Transverse colon (tissue), 4 donors: ENCODE results near the gene TMEM31. TPM values are rescaled to one million over a fixed set of nuclear protein-coding genes. Genes with fewer than 3 reads are reported as not detected.

ENCODE experiments used
- DNase-seq: peaks from one replicate; pipeline ENCODE4 v3.0.0-alpha.2; 2019
- H3K27ac ChIP-seq, 4 donors: fragments of 200-600 bp; sonication (generic); 2 replicates each; pipeline ENCODE4 v1.5.1; 2016 to 2018; ENCODE audit warnings: inconsistent platforms in 4 of 4
- H3K27me3 ChIP-seq: fragments of 200-600 bp; sonication (generic); 2 replicates; pipeline ENCODE4 v1.5.1; 2017; ENCODE audit warnings: inconsistent platforms
- H3K36me3 ChIP-seq, 4 donors: fragments of 200-600 bp; sonication (generic); 2 replicates each; pipeline ENCODE4 v1.5.1; 2017 to 2019; ENCODE audit warnings: inconsistent platforms in 4 of 4
- H3K4me1 ChIP-seq, 4 donors: fragments of 200-600 bp; sonication (generic); 2 replicates each; pipeline ENCODE4 v1.5.1; 2017 to 2020; ENCODE audit warnings: inconsistent platforms in 4 of 4
- H3K4me3 ChIP-seq, 4 donors: fragments of 200-600 bp; sonication (generic); 1 replicate in 1 of 4; 2 replicates in 3 of 4; pipeline versions ENCODE4 v1.5.1 to v1.6.1; 2017 to 2019; ENCODE audit warnings: inconsistent platforms in 4 of 4
- H3K9me3 ChIP-seq, 2 donors: fragments of 200-600 bp; sonication (generic); 2 replicates each; pipeline ENCODE4 v1.5.1; 2017 to 2019; ENCODE audit warnings: inconsistent platforms in 2 of 2
- CTCF ChIP-seq, 5 experiments: fragments of 200-600 bp in 3 of 5; fragments of 450-650 bp in 2 of 5; sonication (generic) in 3 of 5; IDR thresholded peaks; 1 replicate in 2 of 5; 2 replicates in 3 of 5; pipeline ENCODE4 v1.5.1; 2016 to 2017; ENCODE audit warnings: antibody characterized with exemption in 5 of 5, inconsistent platforms in 3 of 5, mild to moderate bottlenecking in 2 of 5, moderate library complexity in 1 of 5
- EP300 ChIP-seq: sonication (generic); formaldehyde crosslinking; IDR thresholded peaks from one replicate; pipeline ENCODE4 v1.6.1; 2017; ENCODE audit warnings: antibody characterized with exemption, low read depth
- POLR2A ChIP-seq: fragments of 450-650 bp; IDR thresholded peaks from one replicate; pipeline ENCODE4 v1.6.1; 2016; ENCODE audit warnings: antibody characterized with exemption, mild to moderate bottlenecking, moderate library complexity
- POLR2AphosphoS5 ChIP-seq, 3 donors: sonication (generic); formaldehyde crosslinking; IDR thresholded peaks; one replicate each; pipeline ENCODE4 v1.6.1; 2016; ENCODE audit warnings: antibody characterized with exemption in 3 of 3
- WGBS, 2 donors: methylation state at CpG; one replicate each; pipeline ENCODE4 v1.1.5; 2018; ENCODE audit warnings: low coverage in 1 of 2; 5-methylcytosine and 5-hydroxymethylcytosine counted together
- in situ Hi-C, 4 donors: fragments of 200-750 bp; cut with MboI; loops; one replicate each; pipeline versions ENCODE4 v1.15.0 to v1.15.1; 2017; ENCODE audit warnings: low sequenced_read_pairs in 3 of 4, low pct_ligation_motif_present in 1 of 4, low pct_unique_long_range_greater_than_20kb in 1 of 4
- intact Hi-C: fragments of 100-400 bp; cut with DNase I; formaldehyde crosslinking; loops from one replicate; pipeline ENCODE4 v1.15.1; 2023; ENCODE audit warnings: low total_unique reads
- total RNA-seq, 4 donors: library from RNA; depleted of rRNA; stranded (reverse); fragments of >200 nt; gene quantifications; one replicate each; pipeline ENCODE4 v1.1.0, GENCODE V29; 2016

Gene TMEM31
- total RNA-seq, 4 donors from 2014 or later, result not detected

- DNase-seq, result no peak
- intact Hi-C loops (no loop called here), in situ Hi-C loops (no loop called here)
- no peak overlapping the region for H3K27ac ChIP-seq
- no peaks in the 10 kb centered on the region for H3K9me3 ChIP-seq
- H3K4me3 ChIP-seq, result no peak overlapping the region
- H3K36me3 ChIP-seq, result no peaks in the 10 kb centered on the region
- no peaks in the 10 kb centered on the region for H3K27me3 ChIP-seq
- TF ChIP-seq CTCF (IDR thresholded peaks at IDR 0.05) (no peak), POLR2AphosphoS5 (IDR thresholded peaks at IDR 0.05) (no peak), EP300 (no peak), POLR2A (no peak)
- no peaks in the 10 kb centered on the region for H3K4me1 ChIP-seq
- 75% methylated on average over 3 of the region's 3 CpGs; no CpG with 5 or more reads in 1 of the 2 donors for WGBS, 2 donors
Observed at GRCh38 chrX:103730147-103730795, 19.6 kb downstream of the TMEM31 start.

- TF ChIP-seq EP300 (no peak), POLR2A (no peak), POLR2AphosphoS5 (IDR thresholded peaks at IDR 0.05) (no peak), CTCF (IDR thresholded peaks at IDR 0.05) (no peak)
- in situ Hi-C loops, result no loop called here
- Histone ChIP-seq H3K36me3 (no peaks in the 10 kb centered on the region), H3K27ac (no peak overlapping the region), H3K4me1 (no peaks in the 10 kb centered on the region), H3K27me3 (no peaks in the 10 kb centered on the region), H3K4me3 (no peak overlapping the region), H3K9me3 (no peaks in the 10 kb centered on the region)
- DNase-seq, result no peak
- intact Hi-C loops, result no loop called here
- 59% methylated on average over 8 of the region's 8 CpGs; no CpG with 5 or more reads in 1 of the 2 donors for WGBS, 2 donors
Observed at GRCh38 chrX:103730796-103731493, 20.2 kb downstream of the TMEM31 start.

- WGBS, 2 donors, result 100% methylated on average over 1 of the region's 1 CpG; no CpG with 5 or more reads in 1 of the 2 donors
- no peak for DNase-seq
- TF ChIP-seq CTCF (IDR thresholded peaks at IDR 0.05), result no peak
- TF ChIP-seq EP300, result no peak
- no peak for TF ChIP-seq POLR2A
- TF ChIP-seq POLR2AphosphoS5 (IDR thresholded peaks at IDR 0.05), result no peak
- Histone ChIP-seq H3K36me3 (no peaks in the 10 kb centered on the region), H3K4me3 (no peak overlapping the region), H3K4me1 (no peaks in the 10 kb centered on the region), H3K9me3 (no peaks in the 10 kb centered on the region), H3K27me3 (no peaks in the 10 kb centered on the region), H3K27ac (no peak overlapping the region)
- in situ Hi-C loops, result no loop called here
- intact Hi-C loops, result no loop called here
Observed at GRCh38 chrX:103733017-103733416, 22.3 kb downstream of the TMEM31 start.

GRCh38 chrX:103734125-103734760, 23.5 kb downstream of the TMEM31 start:
- Histone ChIP-seq H3K9me3 (no peaks in the 10 kb centered on the region), H3K27ac (no peak overlapping the region), H3K36me3 (no peaks in the 10 kb centered on the region), H3K27me3 (no peaks in the 10 kb centered on the region), H3K4me3 (no peak overlapping the region), H3K4me1 (no peaks in the 10 kb centered on the region)
- TF ChIP-seq EP300 (no peak), POLR2A (no peak), CTCF (IDR thresholded peaks at IDR 0.05) (no peak), POLR2AphosphoS5 (IDR thresholded peaks at IDR 0.05) (no peak)
- WGBS, 2 donors, result 60% methylated on average over 4 of the region's 4 CpGs; no CpG with 5 or more reads in 1 of the 2 donors
- in situ Hi-C loops (no loop called here), intact Hi-C loops (no loop called here)
- no peak for DNase-seq
